T-helper 17 cell (primary cell): ENCODE measurements around the gene SSTR4. TPM values are rescaled to one million over a fixed set of nuclear protein-coding genes. Genes with fewer than 3 reads are reported as not detected.

Source experiments
- ATAC-seq: fragments of 150-1000 bp; cut with Tn5 transposase; 2 replicates; pipeline ENCODE4 v1.10.0; 2021; ENCODE audit warnings: mild to moderate bottlenecking, moderate library complexity
- DNase-seq, 3 donors: peaks; one replicate each; pipeline versions ENCODE4 v3.0.0 to v3.0.0-alpha.2; 2020 to 2021
- H3K9me3 ChIP-seq: one replicate; pipeline ENCODE4 v1.7.0; 2013; ENCODE audit warnings: low read length, mild to moderate bottlenecking; ENCODE audit not compliant: control insufficient read depth, poor library complexity, severe bottlenecking
- H3K27ac Mint-ChIP-seq: one replicate; pipeline ENCODE4 v1.8.0; 2022; ENCODE audit warnings: mild to moderate bottlenecking, moderate library complexity, mixed read lengths
- H3K27me3 Mint-ChIP-seq: one replicate; pipeline ENCODE4 v1.8.0; 2022; ENCODE audit warnings: mixed read lengths
- H3K36me3 Mint-ChIP-seq: one replicate; pipeline ENCODE4 v1.8.0; 2022; ENCODE audit warnings: low read depth, mixed read lengths
- H3K4me1 Mint-ChIP-seq: one replicate; pipeline ENCODE4 v1.8.0; 2022; ENCODE audit warnings: mild to moderate bottlenecking, mixed read lengths
- H3K4me3 Mint-ChIP-seq: one replicate; pipeline ENCODE4 v1.8.0; 2022; ENCODE audit warnings: mild to moderate bottlenecking, moderate library complexity, mixed read lengths
- total RNA-seq, 4 donors: library from RNA in 2 of 4; stranded (reverse) in 2 of 4; gene quantifications; one replicate each; pipeline ENCODE4 v1.2.3 and lab custom pipeline; 2022 to 2026

Gene SSTR4
- total RNA-seq, 2 donors from 2014 or later, result not detected

DNA sequence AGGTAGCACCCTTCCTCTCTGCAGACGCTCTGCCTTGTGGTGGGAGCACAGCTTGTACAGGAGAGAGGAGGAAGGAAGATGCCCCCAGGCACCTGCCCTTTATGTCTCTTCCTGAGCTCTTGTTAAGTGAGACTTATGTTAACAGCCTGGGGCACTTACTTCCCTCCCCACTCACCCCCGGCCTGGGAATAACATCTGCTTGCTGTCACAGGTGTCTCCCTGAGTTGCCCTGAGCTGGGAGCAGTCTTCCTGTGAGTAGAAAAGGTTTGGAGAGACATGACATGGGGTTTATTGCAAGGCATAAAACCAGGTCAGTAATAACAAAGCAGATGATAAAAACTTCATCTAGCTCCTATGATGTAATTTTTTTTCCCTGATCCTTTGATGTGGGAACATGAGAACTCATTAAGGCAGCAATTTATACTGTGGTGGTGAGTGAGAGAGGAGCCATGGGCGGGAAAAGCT lies 1.9 kb downstream of the SSTR4 start:
- Mint-ChIP-seq H3K4me1 (no peaks in the 10 kb centered on the region), H3K27ac (no peak overlapping the region), H3K27me3 (peaks cover 68% of the 10 kb centered on the region), H3K36me3 (peaks cover 3% of the 10 kb centered on the region), H3K4me3 (no peak overlapping the region)
- no peaks in the 10 kb centered on the region for H3K9me3 ChIP-seq
- DNase-seq, result no peak
- no peak for ATAC-seq

DNA sequence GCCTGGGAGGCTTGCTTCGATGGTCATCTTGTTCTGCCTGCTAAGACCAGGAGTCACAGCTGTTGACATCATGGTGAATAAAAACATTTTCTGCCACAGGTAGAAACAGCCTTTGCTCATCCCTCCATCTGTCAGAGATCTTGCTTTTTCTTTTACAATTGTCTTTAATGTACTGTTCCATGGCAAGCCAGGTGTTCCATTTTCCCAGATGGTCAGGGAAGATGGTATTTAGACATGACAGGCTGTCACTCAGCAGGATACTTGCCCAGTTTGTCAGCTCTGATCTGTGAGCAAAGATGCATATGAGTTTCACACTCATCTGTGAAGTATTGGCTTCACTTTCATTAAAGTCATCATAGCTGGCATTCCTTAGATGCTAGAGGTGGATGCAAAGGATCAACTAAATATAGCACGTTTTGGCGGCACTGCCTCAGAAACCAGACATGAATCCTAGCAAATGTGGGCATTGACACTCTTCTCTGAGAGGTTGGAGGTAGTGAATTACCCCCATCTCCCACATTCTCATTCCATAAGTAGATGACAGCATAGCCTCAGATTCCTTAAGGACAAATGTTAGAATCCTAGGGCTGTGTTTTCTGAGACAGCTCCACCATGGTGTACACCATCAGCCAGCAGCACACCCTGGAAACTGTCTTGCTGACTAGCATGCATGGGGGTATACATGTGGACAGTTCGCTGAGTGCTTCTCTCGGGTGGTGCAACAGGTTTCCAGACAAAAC lies 4.2 kb downstream of the SSTR4 start:
- no peaks in the 10 kb centered on the region for H3K9me3 ChIP-seq
- Mint-ChIP-seq H3K4me3 (no peak overlapping the region), H3K27me3 (peaks cover 62% of the 10 kb centered on the region), H3K27ac (no peak overlapping the region), H3K36me3 (no peaks in the 10 kb centered on the region), H3K4me1 (no peaks in the 10 kb centered on the region)
- ATAC-seq (no peak), DNase-seq (no peak)

DNA sequence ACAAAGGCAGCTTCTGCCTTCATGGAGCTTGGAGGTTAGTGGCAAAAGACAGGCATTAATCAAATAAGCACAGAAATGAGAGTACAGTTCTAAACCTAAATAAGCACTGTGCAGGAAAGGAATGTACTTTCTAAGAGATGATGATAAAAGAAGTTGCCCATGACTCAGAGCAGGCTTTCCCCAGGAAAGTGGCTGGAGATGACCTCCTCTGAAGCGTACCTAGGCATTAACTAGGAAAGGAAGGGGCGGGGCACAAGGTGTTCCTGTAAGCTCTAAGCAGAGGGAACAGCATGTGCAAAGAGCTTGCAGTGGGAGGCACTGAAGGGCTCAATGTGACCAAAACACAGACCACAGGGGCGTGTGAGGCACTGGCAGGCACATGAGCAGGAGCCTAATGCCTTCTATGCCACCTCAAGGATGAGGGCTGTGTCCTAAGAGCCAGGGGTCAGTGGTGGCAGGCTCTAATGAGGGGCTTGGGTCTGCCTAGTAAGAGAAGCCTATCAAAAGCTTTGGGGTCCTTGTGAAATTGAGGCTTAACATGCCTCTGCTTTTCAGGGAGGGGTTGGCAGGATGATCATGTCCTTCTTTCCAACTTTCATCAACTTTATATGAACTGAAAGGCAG lies 4.9 kb downstream of the SSTR4 start:
- H3K4me1 Mint-ChIP-seq, result no peaks in the 10 kb centered on the region
- no peaks in the 10 kb centered on the region for H3K9me3 ChIP-seq
- H3K27me3 Mint-ChIP-seq, result peaks cover 66% of the 10 kb centered on the region
- ATAC-seq, result no peak
- no peak overlapping the region for H3K4me3 Mint-ChIP-seq
- H3K27ac Mint-ChIP-seq, result no peak overlapping the region
- H3K36me3 Mint-ChIP-seq, result no peaks in the 10 kb centered on the region
- no peak for DNase-seq

DNA sequence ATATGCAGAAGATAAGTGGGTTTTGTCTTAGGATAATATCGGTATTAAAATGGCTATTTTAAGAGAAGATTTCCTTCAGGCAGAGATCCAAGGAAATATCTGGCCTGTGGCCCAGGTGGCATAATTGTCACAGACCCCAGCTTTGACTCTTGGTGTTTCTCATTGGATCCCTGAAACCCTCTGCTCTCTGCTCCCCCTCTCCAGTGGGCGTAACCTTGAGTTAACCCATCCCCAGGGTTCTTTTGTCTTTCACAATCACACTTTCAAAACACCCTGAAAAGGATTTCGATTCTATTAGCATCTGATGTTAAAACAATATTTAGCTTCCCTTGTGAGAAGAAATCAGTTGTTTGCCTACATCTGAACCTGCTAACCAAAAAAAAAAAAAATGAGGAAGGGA lies 7.2 kb downstream of the SSTR4 start:
- Mint-ChIP-seq H3K27ac (no peak overlapping the region), H3K36me3 (peaks cover 3% of the 10 kb centered on the region), H3K4me3 (no peak overlapping the region), H3K4me1 (no peaks in the 10 kb centered on the region), H3K27me3 (peaks cover 65% of the 10 kb centered on the region)
- ATAC-seq (no peak), DNase-seq (no peak)
- H3K9me3 ChIP-seq, result no peaks in the 10 kb centered on the region

DNA sequence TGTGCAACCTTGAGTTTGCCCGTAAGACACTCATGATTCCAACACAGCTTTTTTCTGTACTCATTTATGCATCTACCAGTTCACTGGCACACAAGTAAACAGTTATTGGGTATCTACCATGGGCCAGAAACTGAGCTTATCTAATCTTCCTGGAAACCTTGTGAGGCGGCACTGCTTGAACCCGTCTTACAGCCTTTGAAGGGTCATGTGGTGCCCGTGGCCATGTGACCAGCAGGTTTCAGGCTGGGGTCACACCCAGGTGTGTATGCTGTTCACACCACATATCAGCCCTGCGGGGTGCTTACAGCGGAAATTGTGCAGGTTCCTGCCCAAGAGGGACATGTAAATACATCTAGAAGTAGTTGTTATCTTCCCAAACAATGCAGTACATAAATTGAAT lies 8.3 kb downstream of the SSTR4 start:
- no peak overlapping the region for H3K4me3 Mint-ChIP-seq
- H3K4me1 Mint-ChIP-seq, result no peaks in the 10 kb centered on the region
- DNase-seq (no peak), ATAC-seq (no peak)
- no peaks in the 10 kb centered on the region for H3K9me3 ChIP-seq
- peaks cover 59% of the 10 kb centered on the region for H3K27me3 Mint-ChIP-seq
- peaks cover 3% of the 10 kb centered on the region for H3K36me3 Mint-ChIP-seq
- H3K27ac Mint-ChIP-seq, result no peak overlapping the region

DNA sequence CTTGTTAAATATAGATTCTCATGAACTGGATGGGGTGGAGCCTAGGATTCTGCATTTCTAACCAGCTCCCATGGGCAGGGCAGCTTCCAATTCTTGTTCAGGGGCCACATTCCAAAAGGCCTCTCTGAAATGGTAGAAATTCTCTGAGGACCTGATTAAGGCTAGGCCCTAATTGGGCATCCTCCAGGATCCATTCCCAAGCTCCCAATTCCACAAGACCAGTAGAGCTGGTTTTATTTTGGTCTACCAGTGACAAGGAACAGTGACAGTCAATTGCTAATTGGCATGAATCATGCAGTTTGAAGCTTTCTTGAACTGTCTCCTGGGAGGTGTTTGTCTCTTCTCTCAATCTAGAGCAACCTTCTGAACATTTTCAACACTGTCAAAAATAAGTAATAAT lies 11.3 kb downstream of the SSTR4 start:
- H3K27me3 Mint-ChIP-seq, result peaks cover 46% of the 10 kb centered on the region

DNA sequence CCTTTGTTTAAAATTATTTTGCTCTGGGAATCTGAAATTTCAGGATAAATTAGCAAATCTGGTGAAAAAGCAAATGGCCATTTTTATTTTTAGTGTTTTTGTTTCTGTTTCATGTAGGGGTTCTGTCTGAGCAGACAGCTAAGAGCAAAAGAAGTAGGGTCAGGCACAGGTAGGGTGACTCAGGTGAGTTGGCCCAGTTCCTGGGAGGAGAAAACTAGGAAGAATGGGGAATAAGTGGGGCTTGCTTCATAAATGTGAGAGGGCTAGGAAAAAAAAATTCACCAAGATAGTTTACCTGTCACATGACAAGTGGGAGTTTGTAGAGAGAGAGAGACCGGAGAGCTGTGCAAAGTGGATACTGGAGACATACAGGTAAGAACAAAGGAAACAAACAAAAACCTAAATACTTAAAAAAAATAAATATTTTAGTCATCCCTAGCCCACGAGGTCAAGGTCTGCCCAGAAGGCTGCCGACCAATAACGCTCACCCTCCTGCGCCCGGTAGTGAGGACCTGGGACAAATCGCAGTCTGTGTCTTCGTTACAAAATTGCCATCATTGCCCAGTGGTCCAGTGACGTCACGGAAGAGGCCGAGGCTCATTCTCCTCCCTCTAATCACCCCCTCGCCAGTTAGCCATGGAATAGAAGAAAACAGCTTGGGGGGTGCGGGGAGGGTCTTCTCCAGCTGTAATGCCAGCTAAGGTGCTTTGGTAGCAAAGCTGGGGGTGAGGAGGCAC lies 12.1 kb downstream of the SSTR4 start:
- H3K4me3 Mint-ChIP-seq, result peak overlapping the region; percentile 71
- H3K4me1 Mint-ChIP-seq, result peaks cover 3% of the 10 kb centered on the region
- peaks cover 48% of the 10 kb centered on the region for H3K27me3 Mint-ChIP-seq
- no peak overlapping the region for H3K27ac Mint-ChIP-seq
- DNase-seq (no peak), ATAC-seq (no peak)
- no peaks in the 10 kb centered on the region for H3K9me3 ChIP-seq
- peaks cover 3% of the 10 kb centered on the region for H3K36me3 Mint-ChIP-seq

More for the DNA sequence above, 11.3 kb downstream of the SSTR4 start:
- no peaks in the 10 kb centered on the region for H3K9me3 ChIP-seq
- DNase-seq (no peak), ATAC-seq (no peak)
- no peak overlapping the region for H3K27ac Mint-ChIP-seq
- H3K36me3 Mint-ChIP-seq, result peaks cover 3% of the 10 kb centered on the region
- no peak overlapping the region for H3K4me3 Mint-ChIP-seq
- H3K4me1 Mint-ChIP-seq, result peaks cover 3% of the 10 kb centered on the region

DNA sequence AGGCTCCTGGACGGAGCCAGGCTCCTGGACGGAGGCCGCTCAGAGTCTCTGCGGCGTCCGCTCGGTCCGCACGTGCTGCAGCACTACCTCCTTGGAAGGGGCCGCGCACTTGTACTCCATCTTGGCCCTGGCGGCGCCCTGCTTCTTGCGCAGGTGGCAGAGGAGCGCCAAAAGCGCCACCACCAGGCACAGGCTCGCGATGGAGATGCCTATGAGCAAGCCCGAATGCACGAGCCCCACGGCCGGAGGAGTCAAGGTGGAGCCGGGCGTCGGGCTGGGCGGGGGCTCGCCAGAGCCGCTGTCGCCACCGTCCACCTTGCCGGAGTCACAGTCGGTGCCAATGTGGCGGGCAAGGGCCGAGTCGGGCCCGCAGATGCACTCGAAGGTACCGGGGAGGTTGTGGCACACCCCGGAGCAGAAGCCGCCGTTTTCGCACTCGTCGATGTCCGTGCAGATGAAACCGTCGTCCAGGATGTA lies 12.7 kb downstream of the SSTR4 start:
- H3K36me3 Mint-ChIP-seq, result peaks cover 3% of the 10 kb centered on the region
- DNase-seq (no peak), ATAC-seq (peak; percentile 23)
- H3K27me3 Mint-ChIP-seq, result peaks cover 48% of the 10 kb centered on the region
- peaks cover 3% of the 10 kb centered on the region for H3K4me1 Mint-ChIP-seq
- H3K27ac Mint-ChIP-seq, result no peak overlapping the region
- H3K4me3 Mint-ChIP-seq, result peak overlapping the region; percentile 71
- no peaks in the 10 kb centered on the region for H3K9me3 ChIP-seq

DNA sequence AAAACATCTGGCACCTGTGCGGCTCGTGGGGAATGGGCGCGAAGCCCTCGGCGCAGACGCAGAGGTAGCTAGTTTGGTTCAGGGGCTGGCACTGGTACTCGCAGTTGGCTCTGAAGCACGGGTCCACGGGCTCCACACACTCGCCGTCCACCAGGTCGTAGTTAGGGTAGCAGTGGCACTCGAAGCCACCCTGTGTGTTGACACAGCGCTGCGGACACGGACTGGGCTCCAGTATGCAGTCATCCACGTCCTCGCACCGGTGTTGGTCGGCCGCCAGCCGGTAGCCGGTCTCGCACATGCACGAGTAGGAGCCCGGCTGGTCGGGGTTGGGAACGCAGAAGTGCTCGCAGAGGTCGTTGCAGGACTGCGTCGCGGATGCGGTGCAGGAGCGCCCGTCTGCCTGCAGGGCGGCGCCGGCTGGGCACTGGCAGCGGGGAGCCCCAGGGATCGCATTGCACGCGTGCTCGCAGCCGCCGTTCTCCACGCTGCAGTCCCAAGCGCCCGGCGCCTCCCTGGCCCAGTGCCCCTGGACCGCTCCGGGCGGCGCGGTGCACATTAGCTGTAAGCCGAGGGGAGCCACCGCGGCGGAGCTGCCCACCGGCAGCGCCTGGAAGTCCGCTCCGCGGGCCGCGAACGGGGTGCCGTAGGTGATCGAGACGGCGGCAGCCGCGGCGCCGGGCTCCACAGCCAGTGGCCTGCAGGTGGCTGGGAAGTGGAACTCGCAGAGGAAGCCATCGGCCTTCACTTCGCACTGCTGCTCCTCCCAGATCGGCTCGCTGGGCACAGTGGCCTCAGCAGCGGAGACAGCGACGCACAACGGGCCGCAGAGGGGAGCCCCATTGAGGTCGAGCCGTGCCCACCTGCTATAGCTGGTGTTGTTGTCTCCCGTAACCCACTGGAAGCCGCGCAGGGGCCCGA lies 13.4 kb downstream of the SSTR4 start:
- peaks cover 3% of the 10 kb centered on the region for H3K36me3 Mint-ChIP-seq
- H3K4me1 Mint-ChIP-seq, result peaks cover 3% of the 10 kb centered on the region
- peak; percentile 79 for ATAC-seq
- H3K9me3 ChIP-seq, result no peaks in the 10 kb centered on the region
- peaks cover 50% of the 10 kb centered on the region for H3K27me3 Mint-ChIP-seq
- DNase-seq, result peak in 1 of 3 donors; percentile 14
- no peak overlapping the region for H3K27ac Mint-ChIP-seq
- peak overlapping the region; percentile 76 for H3K4me3 Mint-ChIP-seq

DNA sequence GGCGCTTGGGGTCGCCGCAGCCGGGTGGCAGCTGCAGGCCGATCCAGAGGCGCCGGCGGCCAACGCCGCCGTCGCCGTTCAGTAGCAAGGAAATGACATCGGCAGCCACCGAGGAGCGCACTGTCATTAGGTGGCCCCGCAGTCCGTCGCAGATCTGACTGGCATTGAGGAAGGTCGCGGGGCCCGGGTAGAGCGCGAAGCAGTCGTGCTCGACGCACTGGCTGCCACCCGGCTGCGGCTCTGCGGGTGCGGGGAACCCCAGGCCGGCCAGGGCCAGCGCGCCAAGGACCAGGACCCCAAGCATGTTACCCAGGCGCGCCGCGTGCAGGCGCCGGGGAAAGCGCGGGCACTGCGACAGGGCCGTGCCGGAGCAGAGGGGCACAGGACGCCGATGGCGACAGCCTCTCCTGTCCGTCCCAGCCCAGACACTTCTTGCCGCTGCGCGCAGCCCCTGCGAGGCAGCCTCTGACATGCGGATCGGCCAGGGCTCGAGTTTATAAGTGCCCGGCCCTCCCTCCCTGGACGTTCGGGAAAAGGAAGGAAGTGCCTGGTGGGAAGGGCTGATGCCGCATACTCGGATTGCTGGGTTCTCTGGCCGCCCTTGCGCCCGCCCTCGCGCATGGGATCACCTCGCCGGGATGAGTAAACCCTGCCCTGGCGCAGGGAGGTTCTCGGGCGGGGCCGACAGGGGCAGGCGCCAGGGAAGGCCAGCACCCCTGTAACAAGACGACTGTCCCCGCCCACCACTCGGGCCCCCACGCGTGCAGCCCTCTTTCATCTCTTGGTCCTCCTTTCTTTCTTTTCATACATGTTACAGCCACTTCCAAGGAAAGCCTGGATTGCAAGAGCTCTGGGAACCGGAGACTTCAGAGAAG lies 14.3 kb downstream of the SSTR4 start, which contains the start of gene THBD:
THBD (minus strand) TSS at position 472 of the 875 bp plus-strand sequence; CDS start at position 304, 168 bp downstream.
- peak; percentile 42 for ATAC-seq
- H3K27me3 Mint-ChIP-seq, result peaks cover 43% of the 10 kb centered on the region
- H3K27ac Mint-ChIP-seq, result no peak within 1 kb of the TSS
- DNase-seq, result no peak
- peak within 1 kb of the TSS; percentile 76 for H3K4me3 Mint-ChIP-seq
- peaks cover 3% of the 10 kb centered on the region for H3K36me3 Mint-ChIP-seq
- H3K9me3 ChIP-seq, result no peaks in the 10 kb centered on the region
- peaks cover 3% of the 10 kb centered on the region for H3K4me1 Mint-ChIP-seq

DNA sequence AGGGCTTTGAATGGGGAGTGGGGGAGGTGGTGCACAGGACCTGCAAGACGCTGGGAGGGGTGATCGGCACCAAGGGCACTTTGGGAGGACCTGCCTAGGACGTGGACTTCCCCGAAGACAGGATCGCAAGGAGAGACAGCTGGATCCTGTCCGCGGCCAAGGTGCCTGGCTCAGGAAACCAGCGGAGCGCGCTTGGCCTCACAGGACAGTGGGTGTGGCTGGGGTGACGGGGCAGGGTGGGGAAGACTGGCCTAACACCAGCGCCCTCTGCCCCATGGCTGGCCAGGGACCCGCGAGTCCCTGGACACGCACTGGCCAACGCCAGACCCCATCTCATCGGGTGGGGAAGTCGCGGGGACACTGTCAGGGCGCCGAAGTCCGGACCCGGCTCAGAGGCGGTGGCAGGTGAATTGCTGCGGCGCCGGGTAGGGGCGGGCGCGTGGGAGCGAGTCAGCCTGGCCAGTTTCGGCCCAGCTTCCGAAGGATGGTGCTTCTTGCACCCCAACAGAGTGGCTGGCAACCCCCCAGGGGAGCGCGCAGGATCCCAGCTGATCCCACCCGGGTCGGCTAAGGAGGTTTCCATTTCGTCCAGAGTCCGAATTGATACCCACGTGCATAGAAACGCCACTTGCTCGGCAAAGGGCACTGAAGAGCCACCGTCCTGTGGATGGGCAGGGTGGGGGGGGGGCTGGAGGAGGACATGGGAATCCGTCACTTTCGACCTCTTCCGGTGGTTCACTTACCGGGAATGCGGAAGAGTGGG lies 15.1 kb downstream of the SSTR4 start:
- H3K27me3 Mint-ChIP-seq, result peaks cover 37% of the 10 kb centered on the region
- peaks cover 3% of the 10 kb centered on the region for H3K4me1 Mint-ChIP-seq
- peak overlapping the region; percentile 76 for H3K4me3 Mint-ChIP-seq
- no peak overlapping the region for H3K27ac Mint-ChIP-seq
- DNase-seq (no peak), ATAC-seq (no peak)
- peaks cover 3% of the 10 kb centered on the region for H3K36me3 Mint-ChIP-seq
- H3K9me3 ChIP-seq, result no peaks in the 10 kb centered on the region
